GM12878 (cell line): ENCODE results near the gene KPTN. TPM values are rescaled to one million over a fixed set of nuclear protein-coding genes. Genes with fewer than 3 reads are reported as not detected.

Experiments
- BACH1 ChIP-seq: fragments of 450-650 bp; IDR thresholded peaks from 2 replicates; pipeline ENCODE4 v1.6.1; 2017; ENCODE audit warnings: mild to moderate bottlenecking, borderline replicate concordance
- BHLHE40 ChIP-seq, 2 experiments: fragments of 450-650 bp in 1 of 2; IDR thresholded peaks; 2 replicates each; pipeline ENCODE4 v1.6.1; 2011 to 2017; ENCODE audit warnings: low read depth in 2 of 2, borderline replicate concordance in 1 of 2, improper control_type of control experiment in 1 of 2, low read length in 1 of 2, mild to moderate bottlenecking in 1 of 2
- CREB1 ChIP-seq: IDR thresholded peaks from 2 replicates; pipeline ENCODE4 v1.6.1; 2012; ENCODE audit warnings: low read depth, mild to moderate bottlenecking, inconsistent platforms
- ETV6 ChIP-seq, 2 experiments: fragments of 450-650 bp in 1 of 2; IDR thresholded peaks in 1 of 2; conservative IDR thresholded peaks in 1 of 2; 2 replicates each; pipeline ENCODE4 v1.6.1; 2014; ENCODE audit warnings: antibody characterized with exemption in 1 of 2, borderline replicate concordance in 1 of 2, low read depth in 1 of 2, mild to moderate bottlenecking in 1 of 2, moderate library complexity in 1 of 2
- IKZF2 ChIP-seq, 2 experiments: fragments of 450-650 bp; IDR thresholded peaks; 2 replicates each; pipeline ENCODE4 v1.6.1; 2017; ENCODE audit warnings: mild to moderate bottlenecking in 2 of 2, moderate library complexity in 2 of 2
- JUNB ChIP-seq: IDR thresholded peaks from 2 replicates; pipeline ENCODE4 v1.6.1; 2016; ENCODE audit warnings: antibody characterized with exemption, mild to moderate bottlenecking
- NR2C2 ChIP-seq: IDR thresholded peaks from 2 replicates; pipeline ENCODE4 v1.6.1; 2011; ENCODE audit warnings: borderline replicate concordance, low read depth; ENCODE audit not compliant: control insufficient read depth, insufficient read length
- PAX5 ChIP-seq: IDR thresholded peaks from 2 replicates; pipeline ENCODE4 v1.6.1; 2011; ENCODE audit warnings: low read depth, low read length, borderline replicate concordance
- PML ChIP-seq: IDR thresholded peaks from 2 replicates; pipeline ENCODE4 v1.6.1; 2012; ENCODE audit warnings: low read length, inconsistent platforms
- POU2F2 ChIP-seq: IDR thresholded peaks from 3 replicates; pipeline ENCODE4 v1.6.1; 2011; ENCODE audit warnings: low read depth, mild to moderate bottlenecking, low read length, borderline replicate concordance
- RUNX3 ChIP-seq: IDR thresholded peaks from 2 replicates; pipeline ENCODE4 v1.6.1; 2012; ENCODE audit warnings: low read length, inconsistent platforms
- SMC3 ChIP-seq: IDR thresholded peaks from 2 replicates; pipeline ENCODE4 v1.6.1; 2011; ENCODE audit warnings: low read length, improper control_type of control experiment, borderline replicate concordance
- TCF3 ChIP-seq: IDR thresholded peaks from 2 replicates; pipeline ENCODE4 v1.6.1; 2012; ENCODE audit warnings: low read depth, mild to moderate bottlenecking, low read length, borderline replicate concordance; ENCODE audit not compliant: insufficient read depth
- ZBED1 ChIP-seq: IDR thresholded peaks from 2 replicates; pipeline ENCODE4 v1.6.1; 2016; ENCODE audit warnings: borderline replicate concordance
- ZNF217 ChIP-seq: fragments of 450-650 bp; IDR thresholded peaks from 2 replicates; pipeline ENCODE4 v1.6.1; 2017; ENCODE audit warnings: antibody characterized with exemption, mild to moderate bottlenecking
- polyA plus RNA-seq, 11 experiments: library from polyadenylated mRNA; depleted of rRNA in 4 of 11; unstranded in 6 of 11; stranded (reverse) in 5 of 11; fragments of >200 nt; fragmentation: Nextera tagmentation in 4 of 11; fragmentation: Illumina TruSeq in 1 of 11; extraction: Ambion mirVana in 4 of 11; extraction: Trizol in 1 of 11; gene quantifications; 1 replicate in 1 of 11; 2 replicates in 10 of 11; pipeline versions ENCODE4 v1.2.1 to v1.2.3, GENCODE V29; 2011 to 2016; ENCODE audit warnings: inconsistent platforms in 2 of 11, missing spikeins in 2 of 11, low read depth in 1 of 11
- total RNA-seq, 4 experiments: library from RNA; depleted of rRNA in 3 of 4; stranded (reverse); fragments of >200 nt in 3 of 4; fragmentation: Illumina TruSeq in 1 of 4; extraction: Trizol in 1 of 4; gene quantifications; 2 replicates each; pipeline versions ENCODE4 v1.2.1 to v1.2.3, GENCODE V29; 2013 to 2021
- TF ChIP-seq, protein P1 (sequence below): fragments of 450-650 bp; IDR thresholded peaks from 2 replicates; pipeline ENCODE4 v1.6.1; 2017; ENCODE audit warnings: mild to moderate bottlenecking, moderate library complexity
- TF ChIP-seq, protein P2 (sequence below): IDR thresholded peaks from 2 replicates; pipeline ENCODE4 v1.6.1; 2012; ENCODE audit warnings: mild to moderate bottlenecking, low read depth, low read length
- TF ChIP-seq, protein P3 (sequence below): fragments of 450-650 bp; formaldehyde crosslinking; IDR thresholded peaks from 2 replicates; pipeline ENCODE4 v1.5.0; 2022; ENCODE audit warnings: mild to moderate bottlenecking, missing genetic modification characterization

Gene KPTN
- total and polyA plus RNA-seq, 10 of the 15 experiments (the other 5 are each of a cell fraction or from before 2014, with no cell fraction given) = 0.60 to 10.1 (median 6.0) TPM

DNA sequence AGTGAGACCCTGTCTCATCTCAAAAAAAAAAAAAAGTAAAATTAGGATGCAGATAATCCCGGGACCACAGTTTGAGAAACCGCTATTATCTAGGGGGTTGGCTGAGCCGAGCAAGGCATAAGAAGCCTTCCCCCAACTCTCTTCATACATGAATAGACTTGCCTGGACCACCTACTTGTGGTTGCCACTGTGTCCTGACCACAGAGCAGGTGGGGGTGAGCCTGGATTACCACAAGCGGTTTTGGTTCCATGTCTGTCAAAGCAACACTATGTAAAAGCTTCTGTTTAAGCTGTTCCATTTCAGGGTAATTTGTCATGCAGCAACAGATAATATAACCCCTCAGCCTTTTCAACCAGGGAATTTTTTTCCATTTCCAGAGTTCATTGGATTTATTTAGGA, 34.1 kb upstream of the KPTN start (continued):
- TF ChIP-seq ETV6 (conservative IDR thresholded peaks at IDR 0.05 in 1 of 2, IDR thresholded peaks at IDR 0.05 in 1 of 2; ENCODE audit: borderline replicate concordance in 1 of 2, low read depth in 1 of 2) (peak in 1 of 2 experiments; percentile 62; a peak in 1 of 4 replicates), PAX5 (peak; percentile 97), RUNX3 (peak; percentile 100), JUNB (no peak; the same call in 1 of the 2 replicates), BACH1 (peak; percentile 85; the same call in 1 of the 2 replicates), SMC3 (no peak; the same call in 1 of the 2 replicates), POU2F2 (peak; percentile 91), BHLHE40 (IDR thresholded peaks at IDR 0.05; ENCODE audit: borderline replicate concordance in 1 of 2, low read depth in 2 of 2, low read length in 1 of 2) (peak; percentile 79 to 83), CREB1 (peak; percentile 53; the same call in 1 of the 2 replicates), TCF3 (peak; percentile 91), ZNF217 (no peak), ZBED1 (peak; percentile 86; the same call in 1 of the 2 replicates), PML (peak; percentile 69), NR2C2 (no peak), IKZF2 (IDR thresholded peaks at IDR 0.05) (peak; percentile 98 to 99)
- TF ChIP-seq, protein P1, sequence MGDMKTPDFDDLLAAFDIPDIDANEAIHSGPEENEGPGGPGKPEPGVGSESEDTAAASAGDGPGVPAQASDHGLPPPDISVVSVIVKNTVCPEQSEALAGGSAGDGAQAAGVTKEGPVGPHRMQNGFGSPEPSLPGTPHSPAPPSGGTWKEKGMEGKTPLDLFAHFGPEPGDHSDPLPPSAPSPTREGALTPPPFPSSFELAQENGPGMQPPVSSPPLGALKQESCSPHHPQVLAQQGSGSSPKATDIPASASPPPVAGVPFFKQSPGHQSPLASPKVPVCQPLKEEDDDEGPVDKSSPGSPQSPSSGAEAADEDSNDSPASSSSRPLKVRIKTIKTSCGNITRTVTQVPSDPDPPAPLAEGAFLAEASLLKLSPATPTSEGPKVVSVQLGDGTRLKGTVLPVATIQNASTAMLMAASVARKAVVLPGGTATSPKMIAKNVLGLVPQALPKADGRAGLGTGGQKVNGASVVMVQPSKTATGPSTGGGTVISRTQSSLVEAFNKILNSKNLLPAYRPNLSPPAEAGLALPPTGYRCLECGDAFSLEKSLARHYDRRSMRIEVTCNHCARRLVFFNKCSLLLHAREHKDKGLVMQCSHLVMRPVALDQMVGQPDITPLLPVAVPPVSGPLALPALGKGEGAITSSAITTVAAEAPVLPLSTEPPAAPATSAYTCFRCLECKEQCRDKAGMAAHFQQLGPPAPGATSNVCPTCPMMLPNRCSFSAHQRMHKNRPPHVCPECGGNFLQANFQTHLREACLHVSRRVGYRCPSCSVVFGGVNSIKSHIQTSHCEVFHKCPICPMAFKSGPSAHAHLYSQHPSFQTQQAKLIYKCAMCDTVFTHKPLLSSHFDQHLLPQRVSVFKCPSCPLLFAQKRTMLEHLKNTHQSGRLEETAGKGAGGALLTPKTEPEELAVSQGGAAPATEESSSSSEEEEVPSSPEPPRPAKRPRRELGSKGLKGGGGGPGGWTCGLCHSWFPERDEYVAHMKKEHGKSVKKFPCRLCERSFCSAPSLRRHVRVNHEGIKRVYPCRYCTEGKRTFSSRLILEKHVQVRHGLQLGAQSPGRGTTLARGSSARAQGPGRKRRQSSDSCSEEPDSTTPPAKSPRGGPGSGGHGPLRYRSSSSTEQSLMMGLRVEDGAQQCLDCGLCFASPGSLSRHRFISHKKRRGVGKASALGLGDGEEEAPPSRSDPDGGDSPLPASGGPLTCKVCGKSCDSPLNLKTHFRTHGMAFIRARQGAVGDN = no peak
- TF ChIP-seq, protein P2, sequence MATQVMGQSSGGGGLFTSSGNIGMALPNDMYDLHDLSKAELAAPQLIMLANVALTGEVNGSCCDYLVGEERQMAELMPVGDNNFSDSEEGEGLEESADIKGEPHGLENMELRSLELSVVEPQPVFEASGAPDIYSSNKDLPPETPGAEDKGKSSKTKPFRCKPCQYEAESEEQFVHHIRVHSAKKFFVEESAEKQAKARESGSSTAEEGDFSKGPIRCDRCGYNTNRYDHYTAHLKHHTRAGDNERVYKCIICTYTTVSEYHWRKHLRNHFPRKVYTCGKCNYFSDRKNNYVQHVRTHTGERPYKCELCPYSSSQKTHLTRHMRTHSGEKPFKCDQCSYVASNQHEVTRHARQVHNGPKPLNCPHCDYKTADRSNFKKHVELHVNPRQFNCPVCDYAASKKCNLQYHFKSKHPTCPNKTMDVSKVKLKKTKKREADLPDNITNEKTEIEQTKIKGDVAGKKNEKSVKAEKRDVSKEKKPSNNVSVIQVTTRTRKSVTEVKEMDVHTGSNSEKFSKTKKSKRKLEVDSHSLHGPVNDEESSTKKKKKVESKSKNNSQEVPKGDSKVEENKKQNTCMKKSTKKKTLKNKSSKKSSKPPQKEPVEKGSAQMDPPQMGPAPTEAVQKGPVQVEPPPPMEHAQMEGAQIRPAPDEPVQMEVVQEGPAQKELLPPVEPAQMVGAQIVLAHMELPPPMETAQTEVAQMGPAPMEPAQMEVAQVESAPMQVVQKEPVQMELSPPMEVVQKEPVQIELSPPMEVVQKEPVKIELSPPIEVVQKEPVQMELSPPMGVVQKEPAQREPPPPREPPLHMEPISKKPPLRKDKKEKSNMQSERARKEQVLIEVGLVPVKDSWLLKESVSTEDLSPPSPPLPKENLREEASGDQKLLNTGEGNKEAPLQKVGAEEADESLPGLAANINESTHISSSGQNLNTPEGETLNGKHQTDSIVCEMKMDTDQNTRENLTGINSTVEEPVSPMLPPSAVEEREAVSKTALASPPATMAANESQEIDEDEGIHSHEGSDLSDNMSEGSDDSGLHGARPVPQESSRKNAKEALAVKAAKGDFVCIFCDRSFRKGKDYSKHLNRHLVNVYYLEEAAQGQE = no peak
- TF ChIP-seq, protein P3, sequence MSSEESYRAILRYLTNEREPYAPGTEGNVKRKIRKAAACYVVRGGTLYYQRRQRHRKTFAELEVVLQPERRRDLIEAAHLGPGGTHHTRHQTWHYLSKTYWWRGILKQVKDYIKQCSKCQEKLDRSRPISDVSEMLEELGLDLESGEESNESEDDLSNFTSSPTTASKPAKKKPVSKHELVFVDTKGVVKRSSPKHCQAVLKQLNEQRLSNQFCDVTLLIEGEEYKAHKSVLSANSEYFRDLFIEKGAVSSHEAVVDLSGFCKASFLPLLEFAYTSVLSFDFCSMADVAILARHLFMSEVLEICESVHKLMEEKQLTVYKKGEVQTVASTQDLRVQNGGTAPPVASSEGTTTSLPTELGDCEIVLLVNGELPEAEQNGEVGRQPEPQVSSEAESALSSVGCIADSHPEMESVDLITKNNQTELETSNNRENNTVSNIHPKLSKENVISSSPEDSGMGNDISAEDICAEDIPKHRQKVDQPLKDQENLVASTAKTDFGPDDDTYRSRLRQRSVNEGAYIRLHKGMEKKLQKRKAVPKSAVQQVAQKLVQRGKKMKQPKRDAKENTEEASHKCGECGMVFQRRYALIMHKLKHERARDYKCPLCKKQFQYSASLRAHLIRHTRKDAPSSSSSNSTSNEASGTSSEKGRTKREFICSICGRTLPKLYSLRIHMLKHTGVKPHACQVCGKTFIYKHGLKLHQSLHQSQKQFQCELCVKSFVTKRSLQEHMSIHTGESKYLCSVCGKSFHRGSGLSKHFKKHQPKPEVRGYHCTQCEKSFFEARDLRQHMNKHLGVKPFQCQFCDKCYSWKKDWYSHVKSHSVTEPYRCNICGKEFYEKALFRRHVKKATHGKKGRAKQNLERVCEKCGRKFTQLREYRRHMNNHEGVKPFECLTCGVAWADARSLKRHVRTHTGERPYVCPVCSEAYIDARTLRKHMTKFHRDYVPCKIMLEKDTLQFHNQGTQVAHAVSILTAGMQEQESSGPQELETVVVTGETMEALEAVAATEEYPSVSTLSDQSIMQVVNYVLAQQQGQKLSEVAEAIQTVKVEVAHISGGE = no peak
